Measurements from ENCODE around the gene HOXB7. TPM values are rescaled to one million over a fixed set of nuclear protein-coding genes. Genes with fewer than 3 reads are reported as not detected.

The HOXB7 gene
- 10 to 100 TPM; 26.6 to 30.2 TPM for total RNA-seq
- long read RNA-seq, transcript HOXB7-201 (2 exons, 1,371 nt), result major isoform, 42 of 49 reads
- long read RNA-seq, partial matches to known transcripts, result 5 of 49 reads
- long read RNA-seq, other reads (novel, unspliced or antisense), result 2 of 49 reads

GRCh38 chr17:48610282-48611211 lies at the start of gene HOXB7:
Gene HOXB7 (minus strand): TSS chr17:48611017. CDS start chr17:48610918, 99 bp downstream.
- ATAC-seq, result peak; percentile 73
- peak; percentile 80 to 90 for DNase-seq
- intact Hi-C loops (cut with DNase I, micrococcal nuclease), result no loop called here

GRCh38 chr17:48655913-48656312 lies 45.1 kb upstream of the HOXB7 start:
- no peak for ATAC-seq
- DNase-seq, result no peak
- intact Hi-C loops (cut with DNase I, micrococcal nuclease), result no loop called here

GRCh38 chr17:48649741-48650140 lies 38.9 kb upstream of the HOXB7 start:
- ATAC-seq, result no peak
- DNase-seq, result no peak
- intact Hi-C loops (cut with DNase I, micrococcal nuclease), result no loop called here

GRCh38 chr17:48647963-48648245 lies 37.1 kb upstream of the HOXB7 start:
- intact Hi-C loops (cut with DNase I, micrococcal nuclease), result no loop called here
- DNase-seq (no peak), ATAC-seq (no peak)

GRCh38 chr17:48647103-48647962 lies 36.5 kb upstream of the HOXB7 start:
- DNase-seq, result peak in 1 of 2 donors; percentile 54
- peak; percentile 52 for ATAC-seq
- intact Hi-C loops (cut with DNase I, micrococcal nuclease), result no loop called here

DNA sequence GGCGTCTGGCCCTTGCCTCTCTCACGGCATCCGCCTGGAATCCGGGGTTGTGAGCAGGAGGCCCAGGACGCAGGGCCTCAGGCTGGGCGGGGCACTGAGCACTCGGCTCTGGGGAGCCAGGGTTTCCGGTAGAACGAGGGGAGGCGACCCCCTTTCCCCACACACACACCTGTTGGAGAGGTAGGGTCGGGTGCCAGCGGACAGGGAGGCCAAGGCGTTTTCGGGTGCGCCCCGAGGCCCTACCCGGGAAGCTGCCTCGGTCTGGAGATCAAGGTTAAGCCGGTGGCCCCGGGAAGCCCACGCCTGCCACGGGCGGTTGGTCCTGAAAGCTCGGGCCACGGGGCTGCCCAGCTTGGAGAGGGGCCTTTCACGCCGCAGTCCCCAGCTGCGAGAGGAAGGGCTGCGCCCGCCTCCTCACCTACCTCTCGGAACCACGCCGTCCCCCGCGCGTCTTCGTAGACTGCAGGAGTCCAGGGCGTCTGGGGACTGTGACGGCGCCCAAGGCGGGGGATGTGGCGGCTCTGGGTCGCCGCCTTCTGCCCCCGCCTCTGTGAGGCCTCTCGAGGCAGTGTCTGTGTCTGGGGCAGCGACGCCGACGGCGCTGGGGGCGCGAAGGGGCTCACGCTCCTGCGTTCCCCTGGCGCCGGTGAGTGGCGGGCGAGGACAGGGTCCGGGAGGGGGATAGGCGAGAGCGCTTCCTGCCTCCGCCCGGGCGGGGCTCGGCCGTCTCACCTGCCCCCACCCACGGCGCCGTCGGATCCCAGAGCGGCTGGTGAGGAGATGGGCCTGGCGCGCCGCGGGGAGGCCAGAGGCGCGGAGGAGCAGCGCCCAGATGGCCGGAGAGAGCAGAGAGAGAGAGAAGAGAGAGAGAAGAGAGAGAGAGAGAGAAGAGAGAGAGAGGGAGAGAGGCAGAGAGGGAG lies 35.6 kb upstream of the HOXB7 start:
- intact Hi-C loops (cut with DNase I, micrococcal nuclease), result no loop called here
- peak in 1 of 2 donors; percentile 82 for DNase-seq

DNA sequence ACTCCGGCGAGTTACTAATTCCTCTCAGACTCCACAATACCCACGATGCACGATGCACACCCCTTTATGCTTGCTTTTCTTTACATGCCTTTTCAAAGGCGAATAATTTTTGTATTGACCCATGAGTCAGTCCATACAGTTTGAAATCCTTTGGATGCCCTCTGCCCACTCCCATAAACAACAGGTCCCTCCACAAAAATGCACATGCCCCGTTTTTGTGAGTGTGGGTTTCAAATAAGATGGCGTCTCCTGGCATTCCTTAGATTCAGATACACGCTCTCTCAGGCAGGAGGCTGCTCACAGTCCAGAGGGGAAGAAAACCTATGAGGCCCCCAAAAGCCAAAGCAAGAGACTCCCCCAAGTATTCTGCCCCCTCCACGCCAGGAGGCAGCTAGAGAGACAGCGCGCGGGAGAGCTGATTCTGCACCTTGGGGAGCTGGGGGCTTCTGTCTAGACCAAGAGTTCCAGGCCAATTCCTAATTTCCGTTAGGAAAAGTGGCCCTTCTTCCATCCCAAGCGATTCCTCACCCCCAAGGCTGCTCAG lies 34.9 kb upstream of the HOXB7 start:
- intact Hi-C loops (cut with DNase I, micrococcal nuclease), result no loop called here
- ATAC-seq, result no peak
- no peak for DNase-seq

More for the DNA sequence above, 35.6 kb upstream of the HOXB7 start:
- peak; percentile 70 for ATAC-seq

DNA sequence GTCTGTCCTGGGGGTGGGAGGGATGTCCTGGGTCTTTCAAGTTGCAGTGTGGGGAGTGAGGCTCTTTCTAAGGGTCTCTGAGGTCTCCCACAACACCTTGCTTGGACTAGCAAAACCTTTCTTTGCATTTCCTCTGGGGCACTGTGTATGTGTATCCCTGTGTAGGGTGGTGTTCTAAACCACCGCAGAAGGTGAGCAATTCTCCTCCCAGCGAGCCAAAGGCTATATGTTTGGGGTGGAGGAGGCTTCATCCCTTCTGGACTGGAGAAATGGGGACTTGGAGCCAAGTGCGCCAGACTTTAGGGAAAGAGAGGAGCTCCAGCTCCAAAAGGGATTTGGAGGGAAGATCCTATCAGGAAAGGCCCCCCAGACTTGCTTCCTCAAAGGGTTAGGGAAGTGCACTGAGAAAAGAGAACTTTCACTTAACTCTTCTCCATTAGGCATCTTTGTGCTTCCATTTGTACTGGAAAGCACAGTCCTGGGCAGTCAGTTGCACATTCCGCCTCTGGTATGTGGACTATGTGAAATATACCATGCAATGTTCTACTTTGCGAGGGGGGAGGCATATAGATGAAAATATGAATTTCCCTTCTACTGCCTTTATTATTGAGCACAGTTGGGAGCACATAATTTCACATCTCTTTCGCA lies 34.2 kb upstream of the HOXB7 start:
- intact Hi-C loops (cut with DNase I, micrococcal nuclease), result no loop called here
- ATAC-seq (no peak), DNase-seq (peak in 1 of 2 donors; percentile 17)

- ATAC-seq (no peak), DNase-seq (no peak)
- intact Hi-C loops (cut with DNase I, micrococcal nuclease), result no loop called here
Measured at GRCh38 chr17:48644159-48644558, 33.3 kb upstream of the HOXB7 start.

- ATAC-seq (no peak), DNase-seq (no peak)
- intact Hi-C loops (cut with DNase I, micrococcal nuclease), result no loop called here
Measured at GRCh38 chr17:48643697-48644012, 32.8 kb upstream of the HOXB7 start.

DNA sequence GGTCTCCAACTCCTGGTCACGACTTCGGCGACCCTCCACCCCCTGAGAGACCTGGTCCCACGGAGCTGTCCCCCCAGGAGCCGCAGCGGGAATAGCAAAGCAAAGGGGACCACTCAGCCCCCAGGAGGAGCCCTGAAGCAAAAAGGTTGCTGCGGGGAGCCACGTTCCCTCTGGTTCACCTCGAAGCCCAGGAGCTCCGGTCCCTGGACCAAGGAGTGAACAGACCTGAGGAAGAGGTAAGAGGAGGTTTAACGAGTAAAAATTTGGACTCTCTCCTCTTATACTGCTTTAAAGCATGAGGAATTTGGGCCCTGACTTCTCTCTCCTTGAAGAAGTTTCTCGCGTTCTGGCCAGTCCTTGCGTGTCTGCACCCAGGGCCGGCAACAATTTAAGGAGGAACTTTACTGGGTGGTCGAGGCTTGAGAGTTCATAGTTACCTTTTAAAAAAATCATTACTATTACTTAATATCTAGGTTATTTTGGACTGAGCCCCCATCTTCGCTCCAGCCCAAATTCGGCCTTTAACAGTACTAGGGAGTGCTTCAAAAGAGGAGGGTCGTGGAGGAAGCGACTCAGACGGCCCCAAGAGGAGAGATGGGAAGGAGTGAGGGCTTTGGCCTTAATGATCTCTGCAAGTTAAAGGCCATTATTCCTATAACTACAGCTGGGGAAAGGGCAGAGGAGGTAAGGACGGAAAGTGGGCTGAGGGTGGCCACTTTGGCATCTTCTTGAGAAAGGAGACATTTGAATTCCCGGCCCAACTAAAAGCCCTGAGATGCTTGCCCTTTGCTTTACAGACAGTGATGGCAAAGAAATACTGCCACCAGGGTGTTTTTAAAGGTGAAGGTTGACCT lies 32.3 kb upstream of the HOXB7 start:
- intact Hi-C loops (cut with DNase I, micrococcal nuclease), result no loop called here
- DNase-seq (no peak), ATAC-seq (no peak)

- peak; percentile 46 for ATAC-seq
- intact Hi-C loops (cut with DNase I, micrococcal nuclease), result no loop called here
- peak; percentile 73 to 81 for DNase-seq
Measured at GRCh38 chr17:48642059-48642842, 31.4 kb upstream of the HOXB7 start.

DNA sequence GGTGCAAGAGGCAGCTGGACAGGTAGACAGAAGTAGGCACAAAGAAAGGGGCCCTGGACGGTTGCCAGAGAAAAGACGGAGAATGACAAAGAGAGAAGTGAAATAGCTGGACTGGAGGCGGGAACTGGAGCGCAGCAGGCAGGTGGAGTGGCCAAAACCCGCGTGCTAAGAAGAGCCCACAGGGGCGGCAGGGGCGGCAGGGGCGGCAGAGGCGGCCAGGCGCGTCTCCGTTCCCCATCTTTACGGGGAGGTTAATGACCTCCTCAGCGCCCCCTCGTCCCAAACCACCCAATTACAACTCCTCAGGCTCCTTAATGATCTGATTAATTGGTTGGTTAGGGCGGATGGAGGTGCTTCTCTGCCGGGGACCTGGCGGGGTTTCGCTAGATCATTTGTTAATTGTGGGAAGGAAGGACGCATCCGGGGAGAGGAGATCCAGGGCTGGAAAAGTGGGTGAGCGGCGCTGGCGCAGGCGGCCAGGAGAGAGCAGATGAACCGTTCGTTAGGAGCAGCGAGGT lies 30.8 kb upstream of the HOXB7 start:
- intact Hi-C loops (cut with DNase I, micrococcal nuclease), result no loop called here
- peak in 1 of 2 donors; percentile 43 for DNase-seq
- ATAC-seq, result no peak

DNA sequence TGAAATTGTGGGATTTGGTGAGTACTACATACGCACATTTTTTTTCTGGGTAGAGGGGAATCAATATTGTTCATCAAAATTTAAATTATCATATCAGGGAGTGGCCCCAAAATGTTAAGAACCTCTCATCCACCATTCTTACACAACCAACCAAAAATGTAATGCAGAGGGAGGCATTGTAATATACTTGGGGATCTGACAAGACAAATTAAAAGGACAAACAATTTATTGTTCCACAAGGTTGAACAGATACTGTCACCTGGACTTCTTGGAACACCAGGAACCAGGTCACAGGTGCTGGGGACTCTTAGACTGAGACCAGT lies 30.0 kb upstream of the HOXB7 start:
- DNase-seq, result no peak
- intact Hi-C loops (cut with DNase I, micrococcal nuclease), result no loop called here
- no peak for ATAC-seq

- DNase-seq (no peak), ATAC-seq (no peak)
- intact Hi-C loops (cut with DNase I, micrococcal nuclease), result no loop called here
Measured at GRCh38 chr17:48639982-48640857, 29.4 kb upstream of the HOXB7 start.

Measured in left colon (tissue), 2 donors.